Head of caudate nucleus (tissue), 42 donors: Measurements from ENCODE around the gene ID2.

ENCODE experiments used
- DNase-seq, 42 donors: peaks; one replicate each; pipeline versions ENCODE4 v3.0.0 to v3.0.0-alpha.2; 2020 to 2021; ENCODE audit warnings: mixed read lengths in 7 of 42
- intact Hi-C: fragments of 100-400 bp; cut with DNase I; formaldehyde crosslinking; loops from one replicate; pipeline ENCODE4 v1.15.0; 2022

The ID2 gene

DNA sequence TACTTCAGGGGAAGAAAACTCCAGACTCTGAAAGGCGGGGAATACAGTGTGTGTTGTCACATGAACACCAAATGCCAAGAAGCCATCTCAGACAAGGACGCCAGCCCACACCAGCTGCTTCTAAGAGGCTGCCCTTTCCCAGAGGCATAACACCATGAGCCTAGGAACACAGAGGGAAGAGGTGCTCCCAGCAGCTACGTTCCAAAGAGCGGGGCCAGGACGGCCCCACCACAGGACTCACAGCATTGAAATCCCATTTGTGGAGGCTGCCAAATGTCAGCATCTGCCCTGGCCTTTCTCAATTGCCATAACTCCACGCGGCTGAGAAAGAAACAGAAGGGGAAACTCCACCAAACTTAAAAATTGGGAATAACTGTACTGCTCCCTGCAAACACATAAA lies 20.1 kb upstream of the ID2 start:
- DNase-seq: peak in 3 of 42 donors; percentile 2 to 23 (median 23)
- intact Hi-C loops: no loop called here

DNA sequence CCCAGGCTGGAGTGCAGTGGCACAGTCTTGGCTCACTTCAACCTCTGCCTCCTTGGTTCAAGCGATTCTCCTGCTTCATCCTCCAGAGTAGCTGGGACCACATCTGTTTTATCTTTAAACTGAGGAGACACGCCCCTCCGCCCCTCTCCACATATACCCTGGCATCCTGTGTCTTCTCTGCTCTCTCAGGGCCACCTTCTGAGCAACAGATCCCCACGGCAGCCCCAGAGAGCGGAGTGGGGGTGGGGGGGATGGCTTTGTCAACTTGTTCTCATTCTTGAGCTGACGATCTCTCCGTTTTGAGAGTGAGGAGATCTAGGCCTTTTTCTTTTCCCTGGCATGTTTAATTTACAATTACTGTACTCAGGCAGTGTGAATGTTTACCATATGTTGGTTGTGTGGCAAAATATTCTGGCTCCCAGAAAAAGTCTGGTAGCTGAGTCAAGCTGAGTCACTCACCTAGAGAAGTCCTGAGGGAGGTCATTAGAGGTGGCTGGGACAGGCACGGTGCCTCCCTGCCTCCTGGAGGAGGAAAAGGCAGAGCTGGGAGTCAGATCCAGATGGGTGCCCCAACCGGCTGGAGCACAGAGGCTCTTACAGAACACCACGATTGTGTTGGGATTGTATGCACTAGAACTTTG lies 19.5 kb upstream of the ID2 start:
- DNase-seq: peak in 2 of 42 donors; percentile 1 to 27

GRCh38 chr2:8663997-8664396 lies 17.9 kb upstream of the ID2 start:
- peak in 3 of 42 donors; percentile 11 to 22 (median 19) for DNase-seq
- intact Hi-C loops: no loop called here

More for the DNA sequence above, 19.5 kb upstream of the ID2 start:
- intact Hi-C loops: no loop called here

GRCh38 chr2:8666581-8666980 lies 15.3 kb upstream of the ID2 start:
- intact Hi-C loops: no loop called here
- DNase-seq: peak in 2 of 42 donors; percentile 19 to 22

DNA sequence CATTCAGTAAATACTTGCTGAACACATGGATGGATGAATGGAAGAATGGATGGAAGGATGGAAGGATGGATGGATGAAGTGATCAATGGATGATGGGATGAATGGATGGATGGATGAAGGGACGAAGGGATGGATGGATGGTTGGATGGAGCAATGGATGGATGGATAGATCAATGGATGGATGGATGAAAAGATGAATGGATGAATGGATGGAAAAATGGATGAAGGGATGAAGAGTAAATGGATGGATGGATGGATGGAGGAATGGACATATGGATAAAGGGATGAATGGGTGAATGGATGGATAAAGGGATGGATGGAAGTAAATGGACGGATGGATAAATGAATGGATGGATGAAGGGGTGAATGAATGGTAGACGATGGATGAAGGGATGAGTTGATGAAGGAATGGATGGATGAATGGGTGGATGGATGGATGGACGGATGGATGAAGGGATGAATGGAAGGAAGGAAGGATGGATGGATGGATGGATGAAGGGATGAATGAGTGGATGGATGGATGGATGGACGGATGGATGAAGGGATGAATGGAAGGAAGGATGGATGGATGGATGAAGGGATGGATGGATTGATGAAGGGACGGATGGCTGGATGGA lies 13.9 kb upstream of the ID2 start:
- intact Hi-C loops: no loop called here
- no peak for DNase-seq

DNA sequence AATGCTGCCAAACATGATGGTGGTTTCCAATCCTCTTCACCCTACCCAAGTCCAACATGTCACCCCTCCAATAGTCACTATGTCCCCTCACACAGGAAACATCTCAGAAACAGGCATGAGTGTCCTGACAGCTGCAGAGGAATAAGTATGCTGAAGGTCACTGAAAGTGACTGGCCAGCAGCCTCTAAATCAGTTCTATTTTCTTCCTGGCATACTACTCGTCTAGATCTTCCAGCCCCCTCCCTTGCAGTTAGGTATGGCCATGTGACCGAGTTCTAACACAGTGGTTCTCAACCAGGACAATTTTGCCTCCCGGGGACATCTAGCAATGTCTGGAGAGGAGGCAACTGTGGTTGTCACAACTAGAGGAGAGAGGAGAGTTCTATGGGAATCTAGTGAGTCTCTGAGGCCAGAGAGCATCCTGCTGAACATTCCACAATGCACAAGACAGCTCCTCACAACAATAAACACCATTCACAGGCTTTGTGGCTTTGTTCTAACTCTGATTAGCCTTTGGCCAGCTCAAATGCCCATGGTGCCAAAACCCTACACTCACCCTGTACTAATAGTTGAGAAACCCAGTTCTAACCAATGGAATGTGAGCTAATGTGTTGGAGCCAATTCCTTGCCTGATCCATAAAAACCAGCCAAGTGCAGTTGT lies 12.6 kb upstream of the ID2 start:
- intact Hi-C loops: no loop called here
- peak in 22 of 42 donors; percentile 24 to 77 (median 50) for DNase-seq

DNA sequence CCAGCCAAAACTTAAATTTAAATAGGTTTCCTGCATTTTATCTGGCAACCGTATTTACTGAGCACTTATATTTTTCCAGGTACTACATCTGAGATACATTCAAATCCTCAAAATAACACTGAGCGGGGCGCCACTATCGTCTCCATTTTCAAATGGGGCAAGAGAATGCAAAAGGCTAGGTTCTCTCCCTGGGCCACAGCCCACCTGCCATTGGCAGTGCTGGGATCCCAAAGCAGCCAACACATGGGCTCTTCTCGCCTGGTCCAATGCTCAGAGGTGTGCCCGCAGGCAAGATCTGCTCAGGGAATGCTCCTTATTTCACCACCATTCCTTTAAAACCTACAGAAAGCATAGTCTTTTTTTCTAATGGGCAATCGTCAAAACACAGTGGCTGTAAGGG lies 11.3 kb upstream of the ID2 start:
- DNase-seq: no peak
- intact Hi-C loops: loop anchor here (10.0 kb wide), 1 partner anchor 136 kb away; no protein-coding TSS in a partner anchor

GRCh38 chr2:8671176-8671575 lies 10.7 kb upstream of the ID2 start:
- no peak for DNase-seq
- intact Hi-C loops: loop anchor here (10.0 kb wide), 1 partner anchor 136 kb away; no protein-coding TSS in a partner anchor

GRCh38 chr2:8671802-8672201 lies 10.1 kb upstream of the ID2 start:
- no peak for DNase-seq
- intact Hi-C loops: loop anchor here (10.0 kb wide), 1 partner anchor 137 kb away; no protein-coding TSS in a partner anchor

- DNase-seq: no peak
- intact Hi-C loops: loop anchor here (10.0 kb wide), 1 partner anchor 138 kb away; no protein-coding TSS in a partner anchor
Observed at GRCh38 chr2:8672940-8673339, 8.9 kb upstream of the ID2 start.

GRCh38 chr2:8673381-8673780 lies 8.5 kb upstream of the ID2 start:
- intact Hi-C loops: loop anchor here (10.0 kb wide), 1 partner anchor 139 kb away; no protein-coding TSS in a partner anchor
- DNase-seq: no peak

GRCh38 chr2:8674420-8675009 lies 7.3 kb upstream of the ID2 start:
- intact Hi-C loops: loop anchor here (10.0 kb wide), 1 partner anchor 140 kb away; no protein-coding TSS in a partner anchor
- DNase-seq: no peak

GRCh38 chr2:8675543-8675942 lies 6.3 kb upstream of the ID2 start:
- DNase-seq: no peak
- intact Hi-C loops: loop anchor here (10.0 kb wide), 1 partner anchor 141 kb away; no protein-coding TSS in a partner anchor

GRCh38 chr2:8676191-8676920 lies 5.5 kb upstream of the ID2 start:
- DNase-seq: peak; percentile 77 to 95 (median 88)
- intact Hi-C loops: loop anchor here (10.0 kb wide), 1 partner anchor 142 kb away; no protein-coding TSS in a partner anchor

GRCh38 chr2:8676921-8677645 lies 4.8 kb upstream of the ID2 start:
- intact Hi-C loops: loop anchor here (10.0 kb wide), 1 partner anchor 142 kb away; no protein-coding TSS in a partner anchor
- peak in 3 of 42 donors; percentile 10 to 53 (median 43) for DNase-seq

DNA sequence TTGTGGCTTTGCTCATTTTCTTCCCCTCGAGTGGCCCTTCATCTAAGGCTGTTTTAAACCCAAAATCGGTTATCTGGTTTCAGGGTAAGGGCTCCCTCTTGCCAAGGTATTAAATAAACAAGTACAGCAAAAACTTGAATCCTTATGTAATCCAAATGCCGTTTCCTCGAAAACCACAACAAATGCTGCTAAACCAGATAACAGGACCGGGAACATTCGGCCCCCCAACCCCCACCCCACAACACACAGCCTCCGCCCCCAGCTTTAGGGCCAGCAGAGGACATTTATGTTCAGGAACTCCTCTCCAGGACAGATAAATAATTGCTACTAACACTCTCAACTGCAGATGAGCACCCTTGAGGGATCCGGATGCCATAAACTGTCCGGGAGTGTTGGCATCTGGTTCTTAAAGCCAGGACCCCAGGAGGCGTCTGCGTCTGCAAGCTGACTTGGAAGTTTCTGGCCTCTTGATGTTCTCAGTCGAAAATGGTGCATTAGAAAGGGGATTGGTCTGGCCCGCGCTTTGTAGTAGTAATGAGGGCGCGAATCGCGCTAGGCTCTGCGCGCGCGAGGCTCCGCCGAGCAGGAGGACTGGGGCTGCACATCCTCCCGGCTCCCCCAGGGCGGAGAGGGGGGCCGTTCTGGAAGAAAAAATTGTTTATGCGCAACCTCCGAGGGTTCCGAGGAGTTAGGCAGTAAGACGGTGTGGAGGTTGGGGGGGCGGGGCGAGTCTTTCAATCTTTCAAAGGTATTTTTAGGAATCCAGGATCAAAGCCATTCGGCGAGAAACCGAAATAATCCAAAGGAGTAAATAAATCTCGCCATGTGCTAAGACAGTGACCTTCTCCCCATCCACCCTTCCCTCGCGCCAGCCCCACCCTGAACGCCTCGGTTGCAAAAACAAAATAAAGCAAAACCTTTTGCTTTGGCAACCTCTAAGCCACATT lies 3.9 kb upstream of the ID2 start:
- peak in 29 of 42 donors; percentile 20 to 70 (median 44) for DNase-seq
- intact Hi-C loops: loop anchor here (10.0 kb wide), 1 partner anchor 143 kb away; no protein-coding TSS in a partner anchor
